T-cell (primary cell): ENCODE measurements around the gene MRPL49. TPM values are rescaled to one million over a fixed set of nuclear protein-coding genes. Genes with fewer than 3 reads are reported as not detected.
"Not testable (repeated sequence)": the region's sequence is repeated elsewhere in the genome, so short reads cannot be mapped to it uniquely, and the experiment has no call there.

Experiments used
- ATAC-seq, 4 experiments: fragments of 200-7000 bp in 3 of 4; fragments of 150-1000 bp in 1 of 4; cut with Tn5 transposase; replicated peaks in 1 of 4; 1 replicate in 3 of 4; 2 replicates in 1 of 4; pipeline ENCODE4 v1.10.0; 2021; ENCODE audit warnings: moderate library complexity in 3 of 4, mild to moderate bottlenecking in 2 of 4, moderate number of reproducible peaks in 1 of 4
- CTCF ChIA-PET, 2 donors: fragments of 300-600 bp; sonication (Branson Sonifier 250); formaldehyde crosslinking; loops; one replicate each; lab custom pipeline; 2022; ENCODE audit warnings: antibody characterized with exemption in 2 of 2; lab: Charles Lee
- POLR2A ChIA-PET, 2 donors: fragments of 300-600 bp; sonication (Branson Sonifier 250); formaldehyde crosslinking; loops; one replicate each; lab custom pipeline; 2022; ENCODE audit warnings: antibody characterized with exemption in 2 of 2; lab: Charles Lee
- DNase-seq, 35 experiments: peaks; one replicate each; pipeline versions ENCODE4 v3.0.0 to v3.0.0-alpha.2; 2013 to 2023
- H3K27ac ChIP-seq: one replicate; pipeline ENCODE4 v1.5.1; 2013; ENCODE audit warnings: low read length
- H3K27me3 ChIP-seq, 2 experiments: replicated peaks in 1 of 2; 1 replicate in 1 of 2; 2 replicates in 1 of 2; pipeline versions ENCODE4 v1.6.1 to v1.7.0; 2013; ENCODE audit warnings: low read length in 1 of 2, mixed read lengths in 1 of 2; ENCODE audit not compliant: control insufficient read depth in 2 of 2, insufficient read depth in 2 of 2; ENCODE audit errors: extremely low read depth in 1 of 2
- H3K36me3 ChIP-seq, 2 donors: 1 replicate in 1 of 2; 2 replicates in 1 of 2; pipeline versions ENCODE4 v1.6.1 to v1.7.0; 2013; ENCODE audit warnings: low read length in 1 of 2; ENCODE audit not compliant: control insufficient read depth in 2 of 2, insufficient read depth in 1 of 2; ENCODE audit errors: extremely low read depth in 1 of 2
- H3K4me1 ChIP-seq, 2 experiments: 1 replicate in 1 of 2; 2 replicates in 1 of 2; pipeline versions ENCODE4 v1.6.1 to v1.7.0; 2013; ENCODE audit warnings: low read length in 2 of 2, mixed read lengths in 1 of 2; ENCODE audit not compliant: insufficient read depth in 2 of 2, control insufficient read depth in 1 of 2; ENCODE audit errors: extremely low read depth in 1 of 2
- H3K4me3 ChIP-seq, 2 donors: 1 replicate in 1 of 2; 2 replicates in 1 of 2; pipeline versions ENCODE4 v1.5.1 to v1.7.0; 2013; ENCODE audit warnings: mild to moderate bottlenecking in 2 of 2, low read length in 1 of 2, moderate library complexity in 1 of 2; ENCODE audit not compliant: control insufficient read depth in 1 of 2; ENCODE audit errors: extremely low read depth in 1 of 2
- H3K9me3 ChIP-seq: 2 replicates; pipeline ENCODE4 v1.7.0; 2013
- H3K27ac Mint-ChIP-seq, 2 donors: one replicate each; pipeline ENCODE4 v1.8.0; 2020 to 2021; ENCODE audit warnings: mild to moderate bottlenecking in 2 of 2, mixed read lengths in 2 of 2
- H3K27me3 Mint-ChIP-seq, 2 donors: one replicate each; pipeline ENCODE4 v1.8.0; 2021 to 2022; ENCODE audit warnings: mixed read lengths in 2 of 2
- H3K36me3 Mint-ChIP-seq: one replicate; pipeline ENCODE4 v1.8.0; 2021; ENCODE audit warnings: mixed read lengths
- H3K4me1 Mint-ChIP-seq, 3 donors: one replicate each; pipeline ENCODE4 v1.8.0; 2020 to 2022; ENCODE audit warnings: mixed read lengths in 3 of 3, mild to moderate bottlenecking in 1 of 3
- H3K4me3 Mint-ChIP-seq, 3 donors: one replicate each; pipeline ENCODE4 v1.8.0; 2020 to 2022; ENCODE audit warnings: mild to moderate bottlenecking in 3 of 3, mixed read lengths in 3 of 3, moderate library complexity in 3 of 3
- H3K9me3 Mint-ChIP-seq, 3 donors: one replicate each; pipeline ENCODE4 v1.8.0; 2020 to 2022; ENCODE audit warnings: mixed read lengths in 3 of 3
- WGBS: methylation state at CpG from one replicate; pipeline ENCODE4 v1.1.5; 2013; ENCODE audit warnings: missing lambda C conversion rate; ENCODE audit not compliant: insufficient coverage; 5-methylcytosine and 5-hydroxymethylcytosine counted together
- total RNA-seq, 35 experiments: library from RNA in 6 of 35; stranded (reverse) in 6 of 35; fragments of 120-200 nt in 1 of 35; gene quantifications; one replicate each; pipeline versions ENCODE4 v1.2.1 to v1.2.4 and lab custom pipeline; 2013 to 2026

The MRPL49 gene
- total RNA-seq, 5 donors from 2014 or later (not counting 1 experiment from before 2014, with no cell fraction given), result 48.3 to 58.8 (median 55.1) TPM

GRCh38 chr11:65174571-65175010, 52.5 kb downstream of the MRPL49 start:
- H3K27ac ChIP-seq, ATAC-seq, H3K4me1 Mint-ChIP-seq, H3K9me3 ChIP-seq, CTCF ChIA-PET, H3K9me3 Mint-ChIP-seq, POLR2A ChIA-PET, H3K36me3 Mint-ChIP-seq, H3K27me3 Mint-ChIP-seq, H3K27me3 ChIP-seq, H3K4me1 ChIP-seq, DNase-seq, H3K27ac Mint-ChIP-seq, H3K4me3 ChIP-seq, H3K36me3 ChIP-seq, H3K4me3 Mint-ChIP-seq: not testable (repeated sequence)
- WGBS, result no CpG with 5 or more reads among the region's 2 CpGs

Other genes with a start within 250 kb of the MRPL49 start
- 100 to 1,000 TPM; 126 to 286 (median 269) TPM for gene EHD1, start 243.7 kb upstream of the MRPL49 start, total RNA-seq
- gene ATG2A, start 205.1 kb upstream of the MRPL49 start, total RNA-seq, result 100 to 1,000 TPM in 1 of 5 donors, 10 to 100 TPM in 4; 50.9 to 165 (median 55.4) TPM
- 10 to 100 TPM; 15.3 to 25.4 (median 17.2) TPM for gene PPP2R5B, start 197.6 kb upstream of the MRPL49 start, total RNA-seq
- gene GPHA2, start 186.4 kb upstream of the MRPL49 start, total RNA-seq, result under 1 TPM in 1 of 5 donors, not detected in 4; 0.90 TPM
- gene MAJIN, start 150.2 kb upstream of the MRPL49 start, total RNA-seq, result 1 to 10 TPM in 1 of 5 donors, under 1 TPM in 3, not detected in 1; 0.44 to 1.8 (median 0.82) TPM
- under 1 TPM in 2 of 5 donors, not detected in 3; 0.09 to 0.26 TPM for gene BATF2, start 125.3 kb upstream of the MRPL49 start, total RNA-seq
- gene ARL2, start 108.2 kb upstream of the MRPL49 start, total RNA-seq, result 10 to 100 TPM; 19.7 to 44.3 (median 39.5) TPM
- 10 to 100 TPM; 19.6 to 28.6 (median 25.4) TPM for gene SNX15, start 94.9 kb upstream of the MRPL49 start, total RNA-seq
- 10 to 100 TPM in 3 of 5 donors, 1 to 10 TPM in 2; 3.1 to 16.9 (median 14.5) TPM for gene SAC3D1, start 81.1 kb upstream of the MRPL49 start, total RNA-seq
- gene NAALADL1, start 63.8 kb upstream of the MRPL49 start, total RNA-seq, result 10 to 100 TPM; 10.2 to 30.1 (median 26.1) TPM
- 1 to 10 TPM; 1.2 to 4.2 (median 1.7) TPM for gene CDCA5, start 38.3 kb upstream of the MRPL49 start, total RNA-seq
- gene ZFPL1, start 38.1 kb upstream of the MRPL49 start, total RNA-seq, result 10 to 100 TPM; 36.5 to 51.8 (median 43.7) TPM
- gene VPS51, start 26.1 kb upstream of the MRPL49 start, total RNA-seq, result 100 to 1,000 TPM; 210 to 303 (median 263) TPM
- gene TM7SF2, start 10.4 kb upstream of the MRPL49 start, total RNA-seq, result 10 to 100 TPM; 23.7 to 34.2 (median 28.6) TPM
- gene ZNHIT2, start 4.6 kb upstream of the MRPL49 start, total RNA-seq, result 10 to 100 TPM in 3 of 5 donors, 1 to 10 TPM in 2; 7.0 to 20.4 (median 18.1) TPM
- gene FAU, start 187 bp upstream of the MRPL49 start, total RNA-seq, result 1,000 to 10,000 TPM; 1,477 to 1,924 (median 1,724) TPM
- 10 to 100 TPM; 63.8 to 77.7 (median 68.8) TPM for gene SYVN1, start 12.2 kb downstream of the MRPL49 start, total RNA-seq
- not detected for gene SPDYC, start 47.9 kb downstream of the MRPL49 start, total RNA-seq
- 100 to 1,000 TPM in 4 of 5 donors, 10 to 100 TPM in 1; 98.4 to 171 (median 143) TPM for gene CAPN1, start 59.6 kb downstream of the MRPL49 start, total RNA-seq
- 10 to 100 TPM; 15.1 to 24.2 (median 20.4) TPM for gene POLA2, start 139.6 kb downstream of the MRPL49 start, total RNA-seq
- 1 to 10 TPM in 2 of 5 donors, under 1 TPM in 3; 0.69 to 2.4 (median 0.79) TPM for gene CDC42EP2, start 192.5 kb downstream of the MRPL49 start, total RNA-seq
- gene DPF2, start 211.5 kb downstream of the MRPL49 start, total RNA-seq, result 10 to 100 TPM; 57.9 to 95.4 (median 91.7) TPM
- gene TIGD3, start 232.4 kb downstream of the MRPL49 start, total RNA-seq, result 1 to 10 TPM in 2 of 5 donors, under 1 TPM in 3; 0.48 to 1.3 (median 0.92) TPM